Measurements from ENCODE around the gene FABP6. TPM values are rescaled to one million over a fixed set of nuclear protein-coding genes. Genes with fewer than 3 reads are reported as not detected.

The FABP6 gene
- total RNA-seq, 1 experiment from 2014 or later, result not detected

- Histone ChIP-seq H4K20me1 (ENCODE audit: low read length) (no peaks in the 10 kb centered on the region), H3K79me2 (ENCODE audit: low read length) (no peaks in the 10 kb centered on the region), H3K4me2 (ENCODE audit: low read length) (no peak overlapping the region), H3K4me1 (ENCODE audit: insufficient read depth, low read length) (no peaks in the 10 kb centered on the region), H3K9me3 (ENCODE audit: low read length) (no peaks in the 10 kb centered on the region), H3K27me3 (ENCODE audit: low read length) (no peaks in the 10 kb centered on the region), H3K36me3 (ENCODE audit: low read depth, low read length) (no peaks in the 10 kb centered on the region), H3F3A (ENCODE audit: low read length, unreplicated experiment) (no peaks in the 10 kb centered on the region), H3K9me2 (replicated peaks; ENCODE audit: low read length) (no peaks in the 10 kb centered on the region), H3K27ac (ENCODE audit: low read length) (no peak overlapping the region), H2AFZ (ENCODE audit: low read length) (no peak overlapping the region), H3K9ac (ENCODE audit: low read length) (no peak overlapping the region), H3K4me3 (ENCODE audit: low read length) (no peak overlapping the region)
- ATAC-seq, result no peak
- ChIA-PET POLR2A (ENCODE audit: unreplicated experiment) (no interaction called here), CTCF (no interaction called here)
- TF ChIP-seq CTCF (conservative IDR thresholded peaks at IDR 0.05; ENCODE audit: low read depth, low read length) (no peak), EZH2phosphoT487 (IDR thresholded peaks at IDR 0.05; ENCODE audit: borderline replicate concordance, low read length) (no peak), EZH2 (IDR thresholded peaks at IDR 0.05; ENCODE audit: low read length, unreplicated experiment) (no peak)
- no TSS peak for BruUV-seq (replicated peaks)
- intact Hi-C loops (cut with micrococcal nuclease), result no loop called here
- no peak for DNase-seq
These were observed 57.6 kb downstream of the FABP6 start for GRCh38 chr5:160286947-160287346.

- Histone ChIP-seq H3F3A (ENCODE audit: low read length, unreplicated experiment) (no peaks in the 10 kb centered on the region), H3K9me3 (ENCODE audit: low read length) (no peaks in the 10 kb centered on the region), H3K4me2 (ENCODE audit: low read length) (no peak overlapping the region), H4K20me1 (ENCODE audit: low read length) (no peaks in the 10 kb centered on the region), H2AFZ (ENCODE audit: low read length) (no peak overlapping the region), H3K79me2 (ENCODE audit: low read length) (no peaks in the 10 kb centered on the region), H3K36me3 (ENCODE audit: low read depth, low read length) (no peaks in the 10 kb centered on the region), H3K9ac (ENCODE audit: low read length) (no peak overlapping the region), H3K27me3 (ENCODE audit: low read length) (no peaks in the 10 kb centered on the region), H3K27ac (ENCODE audit: low read length) (no peak overlapping the region), H3K4me1 (ENCODE audit: insufficient read depth, low read length) (no peaks in the 10 kb centered on the region), H3K4me3 (ENCODE audit: low read length) (no peak overlapping the region), H3K9me2 (replicated peaks; ENCODE audit: low read length) (no peaks in the 10 kb centered on the region)
- DNase-seq (no peak), ATAC-seq (no peak)
- intact Hi-C loops (cut with micrococcal nuclease), result no loop called here
- TF ChIP-seq EZH2 (IDR thresholded peaks at IDR 0.05; ENCODE audit: low read length, unreplicated experiment) (no peak), CTCF (conservative IDR thresholded peaks at IDR 0.05; ENCODE audit: low read depth, low read length) (no peak), EZH2phosphoT487 (IDR thresholded peaks at IDR 0.05; ENCODE audit: borderline replicate concordance, low read length) (no peak)
- POLR2A ChIA-PET (ENCODE audit: unreplicated experiment), result no interaction called here
- CTCF ChIA-PET, result no interaction called here
- no TSS peak for BruUV-seq (replicated peaks)
These were observed 58.2 kb downstream of the FABP6 start for GRCh38 chr5:160287378-160288051.

Other genes with a start within 250 kb of the FABP6 start
- gene TTC1, start 220.4 kb upstream of the FABP6 start, total RNA-seq (2014; rRNA removed), result 61.4 and 65.0 TPM in 2 replicates
- 14.2 and 15.3 TPM in 2 replicates for gene PWWP2A, start 110.1 kb upstream of the FABP6 start, total RNA-seq (2014; rRNA removed)
- 7.7 and 9.3 TPM in 2 replicates for gene CCNJL, start 83.1 kb downstream of the FABP6 start, total RNA-seq (2014; rRNA removed)
- gene C1QTNF2, start 141.1 kb downstream of the FABP6 start, total RNA-seq (2014; rRNA removed), result 0.04 and 0.17 TPM in 2 replicates
- 1.5 and 2.6 TPM in 2 replicates for gene FAM200C, start 170.5 kb downstream of the FABP6 start, total RNA-seq (2014; rRNA removed)
- 20.6 and 33.3 TPM in 2 replicates for gene SLU7, start 189.6 kb downstream of the FABP6 start, total RNA-seq (2014; rRNA removed)
- gene PTTG1, start 192.3 kb downstream of the FABP6 start, total RNA-seq (2014; rRNA removed), result 198 and 245 TPM in 2 replicates

Measured in PC-3 (cell line).